Measurements from ENCODE around the gene KCTD7. TPM values are rescaled to one million over a fixed set of nuclear protein-coding genes. Genes with fewer than 3 reads are reported as not detected.
"Not testable (repeated sequence)": the region's sequence is repeated elsewhere in the genome, so short reads cannot be mapped to it uniquely, and the experiment has no call there.

The KCTD7 gene
- 6.2 and 6.5 TPM in 2 replicates for total RNA-seq

DNA sequence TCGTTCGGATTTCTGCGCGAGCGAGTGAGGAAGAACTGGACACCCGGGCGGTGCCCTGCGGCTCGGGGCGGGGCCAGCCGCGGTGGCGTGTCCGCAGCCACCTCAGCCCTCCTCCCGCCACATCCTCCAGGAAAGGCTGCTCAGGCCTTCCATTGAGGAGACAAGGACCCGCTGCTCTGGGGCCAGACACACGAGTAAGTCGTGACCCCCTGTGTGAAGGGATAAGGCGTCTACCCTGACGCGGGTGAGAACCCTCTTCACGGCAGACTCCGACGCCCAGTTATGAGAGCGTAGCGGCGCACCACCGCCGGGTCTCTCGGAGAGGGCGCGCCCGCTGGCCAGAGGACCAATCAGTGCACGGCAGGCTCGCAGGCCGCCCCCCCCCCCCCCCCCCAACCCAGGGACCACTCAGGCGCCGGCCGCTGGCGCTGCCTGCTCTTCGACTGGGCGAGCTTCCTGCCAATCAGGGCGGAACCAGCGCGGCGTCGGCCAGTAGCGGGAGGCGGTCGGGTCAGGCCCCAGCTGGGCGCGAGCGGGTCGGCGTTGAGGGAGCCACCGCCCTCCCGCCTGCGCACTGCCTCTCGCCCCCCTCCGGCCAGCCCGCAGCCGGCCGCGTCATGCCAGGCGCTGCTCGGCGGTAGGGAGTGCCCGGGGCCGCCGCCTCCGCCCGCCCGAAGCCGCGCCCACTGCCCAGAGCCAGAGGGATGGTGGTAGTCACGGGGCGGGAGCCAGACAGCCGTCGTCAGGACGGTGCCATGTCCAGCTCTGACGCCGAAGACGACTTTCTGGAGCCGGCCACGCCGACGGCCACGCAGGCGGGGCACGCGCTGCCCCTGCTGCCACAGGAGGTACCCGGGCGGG is at the start of gene KCTD7:
KCTD7 (plus strand) TSS at position 521 of the 861 bp plus-strand sequence; CDS start at position 705, 184 bp downstream.
- peak; percentile 99 for DNase-seq

- not testable (repeated sequence) for DNase-seq
Measured at GRCh38 chr7:66580380-66580779, 48.3 kb upstream of the KCTD7 start.

DNA sequence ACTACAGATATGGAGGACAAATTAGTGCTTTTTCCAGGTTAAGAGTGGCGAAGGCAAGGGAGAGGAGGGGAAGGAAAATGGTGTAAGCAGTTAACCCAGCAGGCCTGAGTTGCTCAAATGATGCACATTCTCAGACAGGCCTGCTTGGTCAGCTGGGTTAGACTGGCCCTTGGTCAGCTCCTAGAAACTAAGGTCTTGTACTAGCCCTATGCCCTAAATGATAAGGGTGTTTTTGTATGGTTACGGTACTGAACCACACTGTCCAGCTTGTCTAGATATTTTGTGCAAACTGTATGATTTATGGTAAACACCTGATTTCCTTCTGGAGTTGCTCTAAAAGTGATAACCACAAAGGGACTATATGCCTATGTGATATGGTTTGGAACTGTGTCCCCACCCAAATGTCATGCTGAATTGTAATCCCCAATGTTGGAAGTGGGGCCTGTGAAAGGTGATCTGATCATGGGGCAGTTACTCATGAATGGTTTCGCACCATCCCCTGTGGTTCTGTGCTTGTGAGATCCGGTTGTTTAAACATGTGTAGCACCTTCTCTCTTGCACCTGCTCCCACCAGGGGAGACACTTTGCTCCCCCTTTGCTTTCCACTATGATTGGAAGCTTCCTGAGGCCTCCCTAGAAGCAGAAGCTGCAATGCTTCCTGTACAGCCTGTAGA is 45.7 kb upstream of the KCTD7 start:
- not testable (repeated sequence) for DNase-seq

DNA sequence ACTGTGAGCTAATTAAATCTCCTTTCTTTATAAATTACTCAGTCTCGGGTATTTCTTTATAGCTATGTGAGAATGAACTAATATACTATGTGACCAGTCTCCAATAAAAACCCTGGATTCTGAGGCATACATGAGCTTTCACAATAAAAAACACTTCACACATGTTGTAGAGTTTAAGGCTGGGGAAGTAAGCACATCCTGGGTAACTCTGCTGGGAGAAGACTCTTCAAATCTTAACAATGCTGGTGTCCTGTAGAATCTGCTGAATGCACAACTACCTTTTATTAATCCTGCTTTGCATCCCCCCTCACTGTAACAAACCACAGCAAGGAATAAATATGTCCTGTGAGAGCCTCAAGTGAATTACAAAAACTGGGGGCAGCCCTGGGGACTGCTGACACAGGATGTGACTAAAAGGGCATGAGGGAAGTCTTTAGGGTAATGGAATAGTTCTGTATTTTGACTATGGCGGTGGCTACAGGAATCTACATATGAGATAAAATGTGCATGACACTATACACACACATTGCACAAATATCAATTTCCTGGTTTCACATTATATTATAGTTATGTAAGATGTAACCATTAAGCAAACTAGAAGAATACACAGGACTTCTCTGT is 45.1 kb upstream of the KCTD7 start:
- no peak for DNase-seq

GRCh38 chr7:66586181-66586580 is 42.5 kb upstream of the KCTD7 start:
- no peak for DNase-seq

DNA sequence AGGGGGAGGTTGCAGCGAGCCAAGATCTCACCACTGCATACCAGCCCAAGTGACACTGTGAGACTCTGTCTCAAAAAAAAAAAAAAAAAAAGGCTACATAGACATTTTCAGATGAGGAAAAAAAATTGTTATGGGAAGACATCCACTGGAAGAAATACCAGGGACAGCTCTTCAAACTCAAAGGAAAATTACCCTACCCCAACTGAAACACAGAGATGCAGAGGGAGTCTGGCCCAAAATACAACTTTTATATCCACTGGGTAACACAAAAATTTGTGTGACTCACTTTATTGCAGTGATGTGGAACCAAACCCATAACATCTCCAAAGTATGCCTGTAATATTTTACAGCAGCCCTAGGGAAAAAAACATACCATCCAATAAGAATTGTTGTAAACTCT is 40.5 kb upstream of the KCTD7 start:
- not testable (repeated sequence) for DNase-seq

- not testable (repeated sequence) for DNase-seq
Measured at GRCh38 chr7:66588856-66589570, 39.7 kb upstream of the KCTD7 start.

DNA sequence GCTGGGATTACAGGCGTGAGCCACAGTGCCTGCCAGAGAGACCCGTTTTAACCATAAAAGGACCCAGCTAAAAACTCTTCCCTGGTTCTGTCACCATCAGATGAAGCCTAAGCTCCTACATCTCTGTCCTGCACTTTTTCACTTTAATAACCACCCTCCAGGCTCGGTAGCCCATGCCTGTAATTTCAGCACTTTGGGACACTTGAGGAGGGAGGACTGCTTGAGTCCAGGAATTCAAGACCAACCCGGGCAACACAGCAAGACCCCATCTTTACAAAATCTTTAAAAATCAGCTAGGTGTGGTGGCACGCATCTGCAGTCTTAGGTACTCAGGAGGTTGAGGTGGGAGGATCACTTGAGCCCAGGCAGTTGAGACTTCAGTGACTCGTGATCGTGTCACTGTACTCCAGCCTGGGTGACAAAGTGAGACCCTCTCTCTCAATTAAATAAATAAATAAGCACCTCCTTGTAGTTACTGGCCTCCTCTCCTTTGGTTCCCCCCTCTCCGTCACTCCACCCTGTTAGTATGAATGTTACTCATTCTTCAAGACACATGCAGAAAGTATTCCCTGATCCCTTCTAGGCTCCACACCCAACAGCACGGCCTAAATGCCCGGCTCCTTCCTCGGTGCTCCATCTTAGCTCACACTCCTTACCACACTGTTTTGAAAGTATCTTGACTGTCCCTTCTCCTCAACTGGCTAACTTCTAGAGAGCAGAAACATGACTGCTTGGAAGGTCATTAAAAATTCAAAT is 38.2 kb upstream of the KCTD7 start:
- not testable (repeated sequence) for DNase-seq

DNA sequence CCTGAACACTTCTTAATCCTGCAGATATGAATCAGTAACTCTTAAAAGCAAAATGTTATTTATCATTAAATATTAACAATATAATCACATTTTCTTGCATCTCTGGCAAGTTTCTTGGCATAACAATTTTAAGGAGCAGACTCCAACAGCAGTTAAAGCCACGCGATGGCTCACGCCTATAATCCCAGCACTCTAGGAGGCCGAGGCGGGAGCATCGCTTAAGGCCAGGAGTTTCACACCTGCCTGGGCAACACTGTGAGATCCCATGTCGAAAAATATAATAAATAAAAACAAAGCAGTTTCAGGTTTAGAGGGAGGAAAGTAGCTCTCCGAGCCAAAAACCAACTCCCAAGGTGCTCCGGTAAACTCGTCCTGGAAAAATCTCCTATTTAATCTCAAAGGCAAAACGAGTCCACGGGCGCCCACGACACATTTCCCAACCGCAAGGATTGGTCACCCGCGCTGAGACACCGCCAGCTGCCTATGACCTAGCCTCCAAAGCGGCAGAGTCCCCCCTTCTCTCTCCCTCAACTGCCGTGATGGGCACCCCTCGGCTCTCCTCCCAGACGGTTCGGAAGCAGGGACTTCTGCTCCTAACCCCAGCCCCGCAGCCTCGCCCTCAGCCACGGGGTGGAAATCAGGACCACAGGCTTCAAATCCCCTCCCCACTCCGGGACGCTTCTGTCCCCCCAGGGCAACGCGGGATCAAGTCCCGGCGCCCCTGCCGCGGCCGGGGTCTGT is 37.5 kb upstream of the KCTD7 start:
- DNase-seq = peak; percentile 32

DNA sequence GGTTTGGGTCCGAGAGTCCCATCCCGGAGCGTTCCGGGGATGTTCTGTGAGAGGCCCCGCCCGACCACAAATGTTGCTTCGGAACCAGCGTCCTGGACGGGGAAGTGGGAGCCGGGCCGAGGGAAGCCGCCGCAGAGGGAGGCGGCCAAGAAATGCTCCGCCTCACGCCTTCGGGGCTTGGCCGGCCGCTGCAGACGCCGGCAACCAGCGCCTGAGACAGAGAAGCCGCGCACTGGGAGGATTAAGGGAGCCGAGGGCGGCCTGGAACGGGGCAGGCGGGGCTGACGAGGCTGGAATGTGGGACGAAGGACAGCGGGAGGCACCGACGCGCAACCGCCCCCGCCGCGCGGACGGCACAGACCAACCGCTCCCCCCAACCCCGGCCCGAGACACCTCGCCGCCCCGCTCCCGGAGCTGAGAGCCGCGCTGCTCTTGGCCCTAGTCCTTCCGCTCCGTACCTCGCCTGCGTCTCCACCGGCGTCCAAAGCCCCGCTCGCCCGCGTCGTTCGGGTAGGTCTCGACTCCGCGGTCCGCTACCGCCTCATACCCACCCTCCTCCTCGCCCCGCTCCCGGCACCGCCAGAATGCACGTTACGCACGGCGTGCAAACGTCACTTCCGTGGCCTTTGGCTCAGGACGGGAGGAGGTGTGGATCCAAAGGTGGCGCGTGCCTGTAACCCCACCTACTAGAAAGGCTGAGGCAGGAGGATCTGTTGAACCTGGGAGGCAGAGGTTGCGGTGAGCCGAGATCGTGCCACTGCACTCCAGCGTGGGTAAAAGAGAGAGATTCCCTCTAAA is 36.7 kb upstream of the KCTD7 start:
- peak; percentile 93 for DNase-seq

- DNase-seq = not testable (repeated sequence)
Measured at GRCh38 chr7:66592597-66593146, 36.0 kb upstream of the KCTD7 start.

GRCh38 chr7:66594082-66594481 is 34.6 kb upstream of the KCTD7 start:
- DNase-seq = not testable (repeated sequence)

GRCh38 chr7:66597461-66597860 is 31.2 kb upstream of the KCTD7 start:
- no peak for DNase-seq

DNA sequence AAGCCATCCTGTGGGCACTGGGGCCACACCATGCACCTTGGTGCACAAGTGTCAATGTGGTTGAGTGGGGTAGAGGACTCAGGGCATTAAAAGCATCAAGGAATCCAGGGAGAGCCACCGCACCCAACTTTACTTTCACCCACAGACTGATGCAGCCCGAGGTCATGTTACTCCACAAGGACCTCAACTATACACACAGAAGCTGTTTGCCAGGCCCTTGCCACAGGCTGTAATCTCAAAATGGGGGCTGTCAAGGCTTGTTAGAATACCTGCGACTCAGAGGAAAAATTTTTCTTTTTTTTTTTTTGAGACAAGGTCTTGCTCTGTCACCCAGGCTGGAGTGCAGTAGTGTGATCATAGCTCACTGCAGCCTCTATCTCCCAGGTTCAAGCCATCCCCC is 26.5 kb upstream of the KCTD7 start:
- no peak for DNase-seq

DNA sequence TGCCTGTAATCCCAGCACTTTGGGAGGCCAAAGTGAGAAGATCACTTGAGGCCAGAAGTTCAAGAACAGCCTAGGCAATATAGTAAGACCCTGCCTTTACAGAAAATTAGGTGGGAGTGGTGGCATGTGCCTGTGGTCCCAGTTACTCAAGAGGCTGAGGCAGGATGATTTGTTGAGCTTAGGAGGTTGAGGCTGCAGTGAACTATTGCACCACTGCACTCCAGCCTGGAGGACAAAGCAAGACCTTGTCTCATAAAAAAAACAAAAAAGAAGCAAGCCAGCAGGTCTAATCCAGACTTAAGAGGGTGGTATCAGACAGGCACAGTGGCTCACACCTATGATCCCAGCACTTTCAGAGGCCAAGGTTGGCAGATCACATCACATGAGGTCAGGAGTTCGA is 24.5 kb upstream of the KCTD7 start:
- DNase-seq = no peak

- not testable (repeated sequence) for DNase-seq
Measured at GRCh38 chr7:66606540-66607291, 22.0 kb upstream of the KCTD7 start.

DNA sequence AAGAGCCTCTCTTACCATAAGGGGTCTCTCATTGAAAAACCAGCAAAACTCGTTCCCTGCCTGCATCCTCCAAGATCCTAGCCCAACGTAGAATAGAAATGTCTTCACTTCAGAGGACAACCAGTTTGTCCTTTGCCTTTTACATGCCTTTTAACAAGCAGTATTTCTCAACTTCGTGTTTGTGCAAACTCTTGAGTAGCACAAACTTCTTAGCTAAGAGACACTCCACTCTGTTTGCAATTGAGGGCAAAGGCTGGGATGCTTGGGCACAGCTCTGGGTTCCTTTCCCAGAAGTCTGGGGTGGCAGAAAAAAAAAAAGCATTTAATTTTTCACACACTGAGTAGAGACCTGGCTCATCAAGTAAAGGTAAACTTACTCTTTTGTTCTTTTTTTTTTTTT is 19.5 kb upstream of the KCTD7 start:
- DNase-seq = no peak

- not testable (repeated sequence) for DNase-seq
Measured at GRCh38 chr7:66614596-66614995, 14.1 kb upstream of the KCTD7 start.

DNA sequence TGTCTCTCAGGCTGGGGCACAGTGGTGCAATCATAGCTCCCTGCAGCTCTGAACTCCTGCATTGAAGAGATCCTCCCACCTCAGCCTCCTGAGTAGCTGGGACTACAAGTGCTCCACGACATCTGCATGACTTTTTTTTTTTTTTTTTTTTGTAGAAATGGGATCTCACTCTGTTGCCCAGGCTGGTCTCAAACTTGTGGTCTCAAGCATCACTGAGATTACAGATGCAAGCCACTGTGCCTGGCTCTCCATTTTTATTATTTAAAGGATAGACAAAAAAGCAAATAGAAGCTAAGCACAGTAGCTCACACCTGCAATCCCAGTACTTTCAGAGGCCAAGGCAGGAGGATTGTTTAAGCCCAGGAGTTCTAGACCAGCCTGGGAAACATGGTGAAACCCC is 13.0 kb upstream of the KCTD7 start:
- DNase-seq = no peak
